OCI-LY7 (cell line): Measurements from ENCODE around the gene TMEM63B.
"Not testable (repeated sequence)": the region's sequence is repeated elsewhere in the genome, so short reads cannot be mapped to it uniquely, and the experiment has no call there.

Experiments used
- EZH2phosphoT487 ChIP-seq: fragments of 200-600 bp; sonication (generic); IDR thresholded peaks from 2 replicates; pipeline ENCODE4 v1.6.1; 2018; ENCODE audit warnings: low read depth, borderline replicate concordance, mild to moderate bottlenecking, mixed run types, antibody characterized with exemption, low read length, moderate library complexity, mixed read lengths
- TF ChIP-seq, protein P1 (sequence below): fragments of 200-600 bp; sonication (generic); conservative IDR thresholded peaks from 2 replicates; pipeline ENCODE4 v1.5.1; 2014; ENCODE audit warnings: mild to moderate bottlenecking, antibody characterized with exemption, low read length, moderate library complexity, mixed read lengths

DNA sequence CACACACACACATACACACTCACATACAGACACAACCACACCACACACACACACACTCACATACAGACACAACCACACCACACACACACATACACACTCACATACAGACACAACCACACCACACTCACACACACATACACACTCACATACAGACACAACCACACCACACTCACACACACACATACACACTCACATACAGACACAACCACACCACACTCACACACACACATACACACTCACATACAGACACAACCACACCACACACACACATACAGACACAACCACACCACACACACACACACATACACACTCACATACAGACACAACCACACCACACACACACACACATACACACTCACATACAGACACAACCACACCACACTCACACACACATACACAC, 54.4 kb downstream of the TMEM63B start:
- TF ChIP-seq, protein P1, sequence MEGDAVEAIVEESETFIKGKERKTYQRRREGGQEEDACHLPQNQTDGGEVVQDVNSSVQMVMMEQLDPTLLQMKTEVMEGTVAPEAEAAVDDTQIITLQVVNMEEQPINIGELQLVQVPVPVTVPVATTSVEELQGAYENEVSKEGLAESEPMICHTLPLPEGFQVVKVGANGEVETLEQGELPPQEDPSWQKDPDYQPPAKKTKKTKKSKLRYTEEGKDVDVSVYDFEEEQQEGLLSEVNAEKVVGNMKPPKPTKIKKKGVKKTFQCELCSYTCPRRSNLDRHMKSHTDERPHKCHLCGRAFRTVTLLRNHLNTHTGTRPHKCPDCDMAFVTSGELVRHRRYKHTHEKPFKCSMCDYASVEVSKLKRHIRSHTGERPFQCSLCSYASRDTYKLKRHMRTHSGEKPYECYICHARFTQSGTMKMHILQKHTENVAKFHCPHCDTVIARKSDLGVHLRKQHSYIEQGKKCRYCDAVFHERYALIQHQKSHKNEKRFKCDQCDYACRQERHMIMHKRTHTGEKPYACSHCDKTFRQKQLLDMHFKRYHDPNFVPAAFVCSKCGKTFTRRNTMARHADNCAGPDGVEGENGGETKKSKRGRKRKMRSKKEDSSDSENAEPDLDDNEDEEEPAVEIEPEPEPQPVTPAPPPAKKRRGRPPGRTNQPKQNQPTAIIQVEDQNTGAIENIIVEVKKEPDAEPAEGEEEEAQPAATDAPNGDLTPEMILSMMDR: not testable (repeated sequence)
- TF ChIP-seq EZH2phosphoT487: not testable (repeated sequence)
